ENCODE measurements around the gene RNF212.

DNA sequence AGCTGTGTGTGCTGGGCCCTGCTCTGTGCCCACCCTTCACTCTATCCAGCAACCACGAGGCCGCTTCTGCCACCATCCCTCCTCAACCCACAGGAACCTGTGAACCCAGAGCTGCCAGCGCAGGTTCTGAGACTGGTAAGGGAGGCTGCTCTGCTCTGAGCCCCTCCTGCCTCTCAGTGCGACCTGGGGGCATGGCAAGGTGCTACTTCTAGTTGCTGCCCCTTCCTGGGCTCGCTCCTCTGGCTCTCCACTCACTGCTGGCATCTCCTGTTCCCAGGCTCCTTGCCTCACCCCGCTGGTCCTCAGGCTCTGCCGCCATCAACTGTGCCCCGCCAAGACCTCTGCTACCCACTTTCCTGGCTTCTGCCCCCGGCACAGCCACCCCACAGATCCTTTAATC is 39.3 kb downstream of the RNF212 start:
- TF ChIP-seq CTCF (IDR thresholded peaks at IDR 0.05; ENCODE audit: low read depth, low read length) (no peak), EZH2phosphoT487 (IDR thresholded peaks at IDR 0.05; ENCODE audit: low read depth) (no peak)

Data from OCI-LY3 (cell line).